Measurements from ENCODE around the gene CEBPG. TPM values are rescaled to one million over a fixed set of nuclear protein-coding genes. Genes with fewer than 3 reads are reported as not detected.

Gene CEBPG
- total and polyA plus RNA-seq, 7 experiments from 2014 or later = 7.8 to 22.4 (median 17.7) TPM

DNA sequence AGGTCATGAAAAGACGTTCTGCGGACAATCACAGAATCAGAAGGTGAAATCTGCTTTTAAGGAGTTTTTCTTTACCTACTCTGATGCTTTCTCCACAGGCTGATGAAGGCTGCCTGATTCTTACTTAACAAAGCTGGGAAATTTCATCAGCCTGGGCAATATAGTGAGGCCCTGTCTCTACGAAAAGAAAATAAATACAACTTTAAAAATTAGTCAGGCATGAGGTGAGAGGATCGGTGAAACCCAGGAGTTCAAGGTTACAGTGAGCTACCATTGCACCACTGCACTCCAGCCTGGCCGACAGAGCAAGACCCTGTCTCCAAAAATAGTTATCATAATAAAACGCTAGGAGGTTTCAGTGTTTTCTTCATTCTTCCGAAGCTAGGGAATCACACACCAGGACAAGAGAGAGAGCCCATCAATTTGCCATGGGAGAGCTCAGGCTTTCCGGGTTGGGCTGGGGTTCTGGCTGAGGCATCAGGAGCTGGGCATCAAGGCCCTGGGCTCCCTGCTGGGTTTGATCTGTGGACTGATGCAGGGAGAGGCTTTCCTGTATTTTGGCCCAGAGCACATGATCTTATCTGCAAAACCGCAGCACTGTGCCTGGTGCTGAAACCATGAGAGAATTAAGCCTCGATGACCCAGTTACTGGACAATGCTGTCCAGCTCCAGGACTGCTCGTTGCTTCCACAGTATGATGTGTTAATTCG lies 25.1 kb upstream of the CEBPG start:
- no peak for DNase-seq
- no peak for ATAC-seq
- Mint-ChIP-seq H3K27ac (no peak overlapping the region), H3K27me3 (peaks cover 18 to 59% (median 39%) of the 10 kb centered on the region in 5 donors), H3K9me3 (no peaks in the 10 kb centered on the region), H3K36me3 (no peaks in the 10 kb centered on the region), H3K4me1 (no peaks in the 10 kb centered on the region), H3K4me3 (no peak overlapping the region)
- Histone ChIP-seq H3K4me3 (ENCODE audit: low read length) (no peak overlapping the region), H3K36me3 (ENCODE audit: control insufficient read depth in 2 of 3, insufficient read depth in 3 of 3, low read length in 3 of 3) (no peaks in the 10 kb centered on the region), H3K27ac (ENCODE audit: low read depth, low read length) (no peak overlapping the region), H3K9me3 (ENCODE audit: control insufficient read depth in 2 of 3, low read length in 3 of 3) (no peaks in the 10 kb centered on the region), H3K27me3 (ENCODE audit: control insufficient read depth in 2 of 2, insufficient read depth in 2 of 2, low read length in 2 of 2) (peaks cover 0 to 2% of the 10 kb centered on the region in 2 donors), H3K4me1 (ENCODE audit: control insufficient read depth in 2 of 2, insufficient read depth in 2 of 2, low read length in 2 of 2) (no peaks in the 10 kb centered on the region)
- intact Hi-C loops (cut with micrococcal nuclease) = no loop called here
- ChIA-PET CTCF (no interaction called here), POLR2A (interaction anchor here (1.1 kb wide), 1 partner anchor 22 kb away, joined by 3 read pairs; no protein-coding TSS in a partner anchor)

DNA sequence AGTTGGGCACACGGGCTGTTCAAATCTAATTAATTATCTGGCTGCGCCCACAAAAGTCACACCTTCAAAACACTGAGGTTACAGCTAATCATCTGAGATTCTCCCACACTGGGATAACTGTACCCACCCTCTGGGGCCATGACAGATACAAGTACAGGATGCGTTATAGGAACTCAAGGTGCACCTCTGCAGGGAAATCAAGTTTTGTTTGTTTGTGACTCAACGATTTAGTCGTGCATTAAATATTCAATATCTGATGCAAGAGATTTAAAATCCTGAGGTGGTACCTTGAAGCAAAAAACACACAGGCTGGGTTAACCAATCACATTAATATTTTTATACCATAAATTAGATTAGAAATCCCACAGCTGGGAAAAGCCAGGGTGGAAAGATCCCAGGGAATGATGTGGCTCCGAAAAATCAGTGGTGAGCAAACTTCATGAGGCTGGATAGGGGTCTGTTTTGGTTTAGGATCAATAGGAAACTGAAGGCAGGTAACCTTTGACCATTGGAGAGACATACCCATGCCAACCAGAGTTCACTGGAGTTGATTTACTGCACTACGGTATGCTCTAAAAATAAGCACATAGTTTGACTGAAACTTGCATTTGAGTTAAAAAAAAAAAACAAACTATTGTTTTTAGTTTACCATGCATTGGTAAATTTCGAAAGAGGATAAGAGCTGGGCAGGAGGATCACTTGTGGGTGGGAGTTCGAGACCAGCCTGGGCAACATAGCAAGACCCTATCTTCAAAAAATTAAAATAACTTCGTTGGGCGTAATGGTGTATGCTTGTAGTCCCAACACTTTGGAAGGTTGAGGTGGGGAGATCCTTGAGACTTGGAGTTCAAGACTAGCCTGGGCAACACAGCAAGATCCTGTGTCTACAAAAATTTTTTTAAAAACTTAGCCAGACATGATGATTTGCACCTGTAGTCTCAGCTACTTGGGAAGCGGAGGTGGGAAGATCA lies 23.9 kb upstream of the CEBPG start:
- ChIA-PET CTCF (no interaction called here), POLR2A (no interaction called here)
- intact Hi-C loops (cut with micrococcal nuclease) = no loop called here
- Mint-ChIP-seq H3K27me3 (peaks cover 12 to 54% (median 32%) of the 10 kb centered on the region in 5 donors), H3K36me3 (no peaks in the 10 kb centered on the region), H3K27ac (no peak overlapping the region), H3K4me3 (no peak overlapping the region), H3K9me3 (peaks cover 0 to 2% (median 0%) of the 10 kb centered on the region in 11 donors), H3K4me1 (no peaks in the 10 kb centered on the region)
- no peaks in the 10 kb centered on the region for H3K36me3 ChIP-seq (ENCODE audit: control insufficient read depth in 2 of 3, insufficient read depth in 3 of 3, low read length in 3 of 3)
- no peak overlapping the region for H3K27ac ChIP-seq (ENCODE audit: low read depth, low read length)
- H3K27me3 ChIP-seq (ENCODE audit: control insufficient read depth in 2 of 2, insufficient read depth in 2 of 2, low read length in 2 of 2) = no peaks in the 10 kb centered on the region
- DNase-seq = no peak
- no peaks in the 10 kb centered on the region for H3K9me3 ChIP-seq (ENCODE audit: control insufficient read depth in 2 of 3, low read length in 3 of 3)
- no peak overlapping the region for H3K4me3 ChIP-seq (ENCODE audit: low read length)
- H3K4me1 ChIP-seq (ENCODE audit: control insufficient read depth in 2 of 2, insufficient read depth in 2 of 2, low read length in 2 of 2) = no peaks in the 10 kb centered on the region
- no peak for ATAC-seq

GRCh38 chr19:33350538-33351309 lies 22.8 kb upstream of the CEBPG start:
- no peaks in the 10 kb centered on the region for H3K9me3 ChIP-seq (ENCODE audit: control insufficient read depth in 2 of 3, low read length in 3 of 3)
- ChIA-PET CTCF (no interaction called here), POLR2A (no interaction called here)
- Mint-ChIP-seq H3K36me3 (peaks cover 0 to 1% (median 0%) of the 10 kb centered on the region in 5 donors), H3K4me1 (no peaks in the 10 kb centered on the region), H3K27me3 (peaks cover 9 to 51% (median 25%) of the 10 kb centered on the region in 5 donors), H3K4me3 (no peak overlapping the region), H3K27ac (no peak overlapping the region), H3K9me3 (peaks cover 1 to 7% (median 5%) of the 10 kb centered on the region in 11 donors)
- ATAC-seq (no peak), DNase-seq (no peak)
- H3K36me3 ChIP-seq (ENCODE audit: control insufficient read depth in 2 of 3, insufficient read depth in 3 of 3, low read length in 3 of 3) = no peaks in the 10 kb centered on the region
- no peaks in the 10 kb centered on the region for H3K27me3 ChIP-seq (ENCODE audit: control insufficient read depth in 2 of 2, insufficient read depth in 2 of 2, low read length in 2 of 2)
- intact Hi-C loops (cut with micrococcal nuclease) = no loop called here
- no peaks in the 10 kb centered on the region for H3K4me1 ChIP-seq (ENCODE audit: control insufficient read depth in 2 of 2, insufficient read depth in 2 of 2, low read length in 2 of 2)
- no peak overlapping the region for H3K4me3 ChIP-seq (ENCODE audit: low read length)
- no peak overlapping the region for H3K27ac ChIP-seq (ENCODE audit: low read depth, low read length)

- intact Hi-C loops (cut with micrococcal nuclease) = no loop called here
- ATAC-seq (no peak), DNase-seq (no peak)
- Histone ChIP-seq H3K36me3 (ENCODE audit: control insufficient read depth in 2 of 3, insufficient read depth in 3 of 3, low read length in 3 of 3) (no peaks in the 10 kb centered on the region), H3K27me3 (ENCODE audit: control insufficient read depth in 2 of 2, insufficient read depth in 2 of 2, low read length in 2 of 2) (no peaks in the 10 kb centered on the region), H3K27ac (ENCODE audit: low read depth, low read length) (no peak overlapping the region), H3K9me3 (ENCODE audit: control insufficient read depth in 2 of 3, low read length in 3 of 3) (no peaks in the 10 kb centered on the region), H3K4me3 (ENCODE audit: low read length) (no peak overlapping the region), H3K4me1 (ENCODE audit: control insufficient read depth in 2 of 2, insufficient read depth in 2 of 2, low read length in 2 of 2) (no peaks in the 10 kb centered on the region)
- Mint-ChIP-seq H3K9me3 (peaks cover 1 to 15% (median 11%) of the 10 kb centered on the region in 11 donors), H3K4me3 (no peak overlapping the region), H3K36me3 (peaks cover 0 to 7% (median 0%) of the 10 kb centered on the region in 5 donors), H3K27ac (no peak overlapping the region), H3K4me1 (no peaks in the 10 kb centered on the region), H3K27me3 (peaks cover 9 to 15% (median 10%) of the 10 kb centered on the region in 5 donors)
- ChIA-PET POLR2A (no interaction called here), CTCF (no interaction called here)
Observed at GRCh38 chr19:33355535-33355934, 18.0 kb upstream of the CEBPG start.

DNA sequence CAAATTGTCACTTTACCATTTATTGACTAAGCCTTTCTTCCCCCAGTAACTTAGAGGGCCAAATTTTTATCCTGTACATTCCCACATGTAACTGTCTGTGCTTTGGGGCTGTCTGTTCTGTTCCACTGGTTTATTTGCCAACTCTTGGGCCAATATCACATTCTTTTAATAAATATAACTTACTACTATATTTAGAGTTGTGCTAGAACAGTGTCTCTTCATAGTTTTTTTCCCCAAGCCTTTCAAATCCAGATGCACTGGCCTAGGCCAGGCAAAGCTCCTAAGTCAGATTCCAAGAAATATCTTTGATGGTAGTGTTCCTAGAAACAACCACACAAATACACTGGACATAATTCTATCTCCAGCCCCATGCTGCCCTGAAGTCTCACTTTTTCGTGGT lies 16.0 kb upstream of the CEBPG start:
- H3K27me3 ChIP-seq (ENCODE audit: control insufficient read depth in 2 of 2, insufficient read depth in 2 of 2, low read length in 2 of 2) = no peaks in the 10 kb centered on the region
- Mint-ChIP-seq H3K4me3 (no peak overlapping the region), H3K36me3 (peaks cover 0 to 7% (median 0%) of the 10 kb centered on the region in 5 donors), H3K27ac (no peak overlapping the region), H3K4me1 (no peaks in the 10 kb centered on the region), H3K9me3 (peaks cover 1 to 15% (median 11%) of the 10 kb centered on the region in 11 donors), H3K27me3 (peaks cover 8 to 13% (median 12%) of the 10 kb centered on the region in 5 donors)
- H3K4me3 ChIP-seq (ENCODE audit: low read length) = no peak overlapping the region
- no peak overlapping the region for H3K27ac ChIP-seq (ENCODE audit: low read depth, low read length)
- ATAC-seq (no peak), DNase-seq (no peak)
- intact Hi-C loops (cut with micrococcal nuclease) = no loop called here
- no peaks in the 10 kb centered on the region for H3K9me3 ChIP-seq (ENCODE audit: control insufficient read depth in 2 of 3, low read length in 3 of 3)
- H3K36me3 ChIP-seq (ENCODE audit: control insufficient read depth in 2 of 3, insufficient read depth in 3 of 3, low read length in 3 of 3) = no peaks in the 10 kb centered on the region
- CTCF ChIA-PET = interaction anchor here (0.7 kb wide), 1 partner anchor 14 kb away, joined by 3 read pairs; no protein-coding TSS in a partner anchor
- H3K4me1 ChIP-seq (ENCODE audit: control insufficient read depth in 2 of 2, insufficient read depth in 2 of 2, low read length in 2 of 2) = no peaks in the 10 kb centered on the region
- POLR2A ChIA-PET = no interaction called here

DNA sequence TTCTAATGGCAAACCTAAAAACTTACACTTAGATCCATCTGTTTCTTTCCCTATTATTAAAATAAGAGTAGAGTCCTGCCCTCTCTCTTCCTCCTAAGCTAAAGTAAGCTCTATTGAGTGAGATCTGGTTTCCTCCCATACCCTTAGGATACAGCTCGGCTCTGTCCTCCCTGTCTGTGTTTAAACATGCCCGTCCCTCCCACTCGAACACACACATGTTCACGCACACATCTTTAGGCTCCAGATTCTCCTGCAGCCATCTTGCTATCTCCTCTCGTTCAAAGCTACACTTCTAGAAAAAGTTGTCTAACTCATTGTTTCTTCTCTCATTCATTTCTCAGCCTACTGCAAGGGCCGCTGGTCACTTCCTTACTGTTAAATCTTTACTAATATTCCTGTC lies 15.1 kb upstream of the CEBPG start:
- Histone ChIP-seq H3K36me3 (ENCODE audit: control insufficient read depth in 2 of 3, insufficient read depth in 3 of 3, low read length in 3 of 3) (no peaks in the 10 kb centered on the region), H3K27ac (ENCODE audit: low read depth, low read length) (no peak overlapping the region), H3K4me1 (ENCODE audit: control insufficient read depth in 2 of 2, insufficient read depth in 2 of 2, low read length in 2 of 2) (no peaks in the 10 kb centered on the region), H3K27me3 (ENCODE audit: control insufficient read depth in 2 of 2, insufficient read depth in 2 of 2, low read length in 2 of 2) (no peaks in the 10 kb centered on the region), H3K4me3 (ENCODE audit: low read length) (no peak overlapping the region), H3K9me3 (ENCODE audit: control insufficient read depth in 2 of 3, low read length in 3 of 3) (no peaks in the 10 kb centered on the region)
- ChIA-PET CTCF (no interaction called here), POLR2A (no interaction called here)
- intact Hi-C loops (cut with micrococcal nuclease) = no loop called here
- no peak overlapping the region for H3K4me3 Mint-ChIP-seq
- DNase-seq = no peak
- no peak for ATAC-seq
- no peak overlapping the region for H3K27ac Mint-ChIP-seq
- H3K9me3 Mint-ChIP-seq = peaks cover 1 to 15% (median 11%) of the 10 kb centered on the region in 11 donors
- peaks cover 0 to 7% (median 0%) of the 10 kb centered on the region in 5 donors for H3K36me3 Mint-ChIP-seq
- peaks cover 8 to 13% (median 12%) of the 10 kb centered on the region in 5 donors for H3K27me3 Mint-ChIP-seq
- H3K4me1 Mint-ChIP-seq = no peaks in the 10 kb centered on the region

All from naive thymus-derived CD4-positive, alpha-beta T cell (primary cell).